ENCODE measurements around the gene ASXL2.

GRCh38 chr2:25790074-25790790 lies 88.1 kb downstream of the ASXL2 start:
- TF ChIP-seq POLR2A (IDR thresholded peaks at IDR 0.05; ENCODE audit: low read length): no peak
- no peak for TF ChIP-seq GATA1 (IDR thresholded peaks at IDR 0.05; ENCODE audit: low read depth, low read length)

Data from erythroblast (primary cell).